NCI-H2196 treated with DMSO at 0.1 percent for 48 hours (cell line): ENCODE data around the gene TAF1L.
"Not testable (repeated sequence)": the region's sequence is repeated elsewhere in the genome, so short reads cannot be mapped to it uniquely, and the experiment has no call there.

Experiments
- DNase-seq: peaks from one replicate; lab custom pipeline; 2025; ENCODE audit not compliant: unreplicated experiment; lab: John Stamatoyannopoulos, UW

TAF1L gene

GRCh38 chr9:32635362-32635761 is at the start of gene TAF1L:
Gene TAF1L, minus strand, starts transcription at chr9:32635669. Its CDS starts 90 bp downstream, at chr9:32635579.
- DNase-seq: no peak

- DNase-seq: no peak
Observed at GRCh38 chr9:32681751-32682150, 46.3 kb upstream of the TAF1L start.

- no peak for DNase-seq
Observed at GRCh38 chr9:32677931-32678330, 42.5 kb upstream of the TAF1L start.

- no peak for DNase-seq
Observed at GRCh38 chr9:32672469-32672868, 37.0 kb upstream of the TAF1L start.

- no peak for DNase-seq
Observed at GRCh38 chr9:32671333-32671732, 35.9 kb upstream of the TAF1L start.

GRCh38 chr9:32665101-32665500 is 29.6 kb upstream of the TAF1L start:
- no peak for DNase-seq

- DNase-seq: no peak
Observed at GRCh38 chr9:32663741-32664140, 28.3 kb upstream of the TAF1L start.

- DNase-seq: no peak
Observed at GRCh38 chr9:32647671-32648070, 12.2 kb upstream of the TAF1L start.

- DNase-seq: no peak
Observed at GRCh38 chr9:32644698-32645097, 9.2 kb upstream of the TAF1L start.

- DNase-seq: not testable (repeated sequence)
Observed at GRCh38 chr9:32633151-32633550, 2.3 kb downstream of the TAF1L start.

- DNase-seq: no peak
Observed at GRCh38 chr9:32631991-32632390, 3.5 kb downstream of the TAF1L start.

- DNase-seq: no peak
Observed at GRCh38 chr9:32627394-32627954, 8.0 kb downstream of the TAF1L start.

GRCh38 chr9:32625320-32625719 is 10.1 kb downstream of the TAF1L start:
- DNase-seq: no peak

GRCh38 chr9:32622948-32623347 is 12.5 kb downstream of the TAF1L start:
- DNase-seq: no peak

- no peak for DNase-seq
Observed at GRCh38 chr9:32618261-32618660, 17.2 kb downstream of the TAF1L start.

- DNase-seq: no peak
Observed at GRCh38 chr9:32606811-32607210, 28.7 kb downstream of the TAF1L start.

GRCh38 chr9:32603914-32604852 is 31.3 kb downstream of the TAF1L start:
- no peak for DNase-seq

GRCh38 chr9:32599021-32599420 is 36.4 kb downstream of the TAF1L start:
- not testable (repeated sequence) for DNase-seq

GRCh38 chr9:32596936-32597335 is 38.5 kb downstream of the TAF1L start:
- DNase-seq: no peak

- no peak for DNase-seq
Observed at GRCh38 chr9:32596096-32596865, 39.2 kb downstream of the TAF1L start.

- DNase-seq: no peak
Observed at GRCh38 chr9:32590898-32591297, 44.6 kb downstream of the TAF1L start.

GRCh38 chr9:32590476-32590875 is 45.0 kb downstream of the TAF1L start:
- DNase-seq: no peak
